BE2C (cell line): ENCODE results near the gene NEB.
A peak's percentile ranks its signal among the peaks of the same experiment; 100 is the strongest.

Source experiments
- DNase-seq: peaks from one replicate; pipeline ENCODE4 v3.0.0-alpha.2; 2020
- H3K27me3 ChIP-seq: fragments of 250-450 bp; sonication (Bioruptor Pico); 2 replicates; pipeline ENCODE4 v1.5.1; 2020; ENCODE audit warnings: mild to moderate bottlenecking
- H3K36me3 ChIP-seq: fragments of 250-450 bp; sonication (Bioruptor Pico); 2 replicates; pipeline ENCODE4 v1.5.1; 2020; ENCODE audit warnings: mild to moderate bottlenecking
- H3K4me1 ChIP-seq: fragments of 250-450 bp; sonication (Bioruptor Pico); 2 replicates; pipeline ENCODE4 v1.5.1; 2020
- H3K4me3 ChIP-seq: 2 replicates; pipeline ENCODE4 v1.5.1; 2011; ENCODE audit warnings: low read depth, low read length
- H3K9me3 ChIP-seq: fragments of 250-450 bp; sonication (Bioruptor Pico); 2 replicates; pipeline ENCODE4 v1.5.1; 2020
- CTCF ChIP-seq: IDR thresholded peaks from 2 replicates; pipeline ENCODE4 v1.5.1; 2012; ENCODE audit warnings: mild to moderate bottlenecking, low read depth, low read length

NEB gene

GRCh38 chr2:151777935-151778334, 43.7 kb upstream of the NEB start:
- Histone ChIP-seq H3K4me3 (no peak overlapping the region), H3K27me3 (no peaks in the 10 kb centered on the region)
- TF ChIP-seq CTCF, result no peak

GRCh38 chr2:151777487-151777886, 43.2 kb upstream of the NEB start:
- no peaks in the 10 kb centered on the region for H3K27me3 ChIP-seq
- no peaks in the 10 kb centered on the region for H3K9me3 ChIP-seq
- DNase-seq, result no peak
- no peak overlapping the region for H3K4me3 ChIP-seq
- H3K36me3 ChIP-seq, result no peaks in the 10 kb centered on the region
- no peaks in the 10 kb centered on the region for H3K4me1 ChIP-seq
- peak; percentile 14; the same call in 1 of the 2 replicates for TF ChIP-seq CTCF

More at GRCh38 chr2:151777935-151778334, 43.7 kb upstream of the NEB start:
- H3K36me3 ChIP-seq, result no peaks in the 10 kb centered on the region
- DNase-seq, result no peak
- H3K9me3 ChIP-seq, result no peaks in the 10 kb centered on the region
- no peaks in the 10 kb centered on the region for H3K4me1 ChIP-seq

- Histone ChIP-seq H3K4me1 (no peaks in the 10 kb centered on the region), H3K4me3 (no peak overlapping the region), H3K36me3 (no peaks in the 10 kb centered on the region), H3K27me3 (no peaks in the 10 kb centered on the region), H3K9me3 (no peaks in the 10 kb centered on the region)
- no peak for TF ChIP-seq CTCF
- DNase-seq, result no peak
Measured at GRCh38 chr2:151776367-151776766, 42.1 kb upstream of the NEB start.

- Histone ChIP-seq H3K9me3 (no peaks in the 10 kb centered on the region), H3K4me3 (no peak overlapping the region), H3K36me3 (no peaks in the 10 kb centered on the region), H3K4me1 (no peaks in the 10 kb centered on the region), H3K27me3 (no peaks in the 10 kb centered on the region)
- no peak for TF ChIP-seq CTCF
- no peak for DNase-seq
Measured at GRCh38 chr2:151775057-151775740, 40.9 kb upstream of the NEB start.

- DNase-seq, result no peak
- Histone ChIP-seq H3K27me3 (no peaks in the 10 kb centered on the region), H3K9me3 (no peaks in the 10 kb centered on the region), H3K36me3 (no peaks in the 10 kb centered on the region), H3K4me1 (no peaks in the 10 kb centered on the region), H3K4me3 (no peak overlapping the region)
- no peak for TF ChIP-seq CTCF
Measured at GRCh38 chr2:151774506-151774905, 40.2 kb upstream of the NEB start.

- no peaks in the 10 kb centered on the region for H3K9me3 ChIP-seq
- no peak overlapping the region for H3K4me3 ChIP-seq
- no peak for DNase-seq
- no peaks in the 10 kb centered on the region for H3K27me3 ChIP-seq
- no peaks in the 10 kb centered on the region for H3K36me3 ChIP-seq
- no peak for TF ChIP-seq CTCF
- H3K4me1 ChIP-seq, result no peaks in the 10 kb centered on the region
Measured at GRCh38 chr2:151771599-151772358, 37.5 kb upstream of the NEB start.
